Endothelial cell of umbilical vein (primary cell): ENCODE data around the gene RGS11. TPM values are rescaled to one million over a fixed set of nuclear protein-coding genes. Genes with fewer than 3 reads are reported as not detected.

Experiments
- BruUV-seq: library from RNA; stranded (reverse); fragments of 400-500 nt; replicated peaks from 2 replicates; lab custom pipeline; 2021; lab: Mats Ljungman, UMichigan
- CTCF ChIA-PET: fragments of 300-600, 350-600 bp; sonication (Branson Sonifier 250); formaldehyde crosslinking; loops from one replicate; lab custom pipeline; 2021; ENCODE audit warnings: antibody characterized with exemption, inconsistent platforms; lab: Charles Lee
- POLR2A ChIA-PET: fragments of 300-600, 350-600 bp; sonication (Branson Sonifier 250); formaldehyde crosslinking; loops from one replicate; lab custom pipeline; 2021; ENCODE audit warnings: antibody characterized with exemption, inconsistent platforms; lab: Charles Lee
- DNase-seq: peaks from one replicate; pipeline ENCODE4 v3.0.0-alpha.2; 2011; ENCODE audit warnings: low read depth, low spot score
- FAIRE-seq: peaks from 2 replicates; lab custom pipeline; 2011; peaks lifted over from hg19 to GRCh38; lab: Jason Lieb, UNC
- H2AFZ ChIP-seq: 2 replicates; pipeline ENCODE4 v1.6.0; 2012; ENCODE audit warnings: low read depth, low read length, control low read depth, inconsistent platforms
- H3K27ac ChIP-seq: 2 replicates; pipeline ENCODE4 v1.5.1; 2011; ENCODE audit warnings: low read depth, mild to moderate bottlenecking, control low read depth, low read length, moderate library complexity; ENCODE audit not compliant: insufficient read depth
- H3K27me3 ChIP-seq, 2 experiments: 2 replicates each; pipeline versions ENCODE4 v1.6.0 to v1.6.1; 2011; ENCODE audit warnings: low read length in 2 of 2, mixed read lengths in 1 of 2; ENCODE audit not compliant: control insufficient read depth in 2 of 2, insufficient read depth in 2 of 2
- H3K36me3 ChIP-seq, 2 experiments: 2 replicates in 1 of 2; 3 replicates in 1 of 2; pipeline ENCODE4 v1.5.1; 2011; ENCODE audit warnings: low read length in 2 of 2, mild to moderate bottlenecking in 1 of 2, moderate library complexity in 1 of 2; ENCODE audit not compliant: control insufficient read depth in 2 of 2, insufficient read depth in 2 of 2; ENCODE audit errors: extremely low read depth in 1 of 2
- H3K4me1 ChIP-seq: 3 replicates; pipeline ENCODE4 v1.5.1; 2011; ENCODE audit warnings: mild to moderate bottlenecking, low read length; ENCODE audit not compliant: control insufficient read depth, insufficient read depth; ENCODE audit errors: extremely low read depth
- H3K4me2 ChIP-seq: 2 replicates; pipeline ENCODE4 v1.6.1; 2011; ENCODE audit warnings: low read length, control low read depth, mixed read lengths; ENCODE audit not compliant: insufficient read depth
- H3K4me3 ChIP-seq, 3 experiments: fragments of 200-600 bp in 1 of 3; sonication (generic), shearing (Covaris generic) in 1 of 3; replicated peaks in 1 of 3; 2 replicates each; pipeline ENCODE4 v1.5.1; 2011 to 2016; ENCODE audit warnings: control low read depth in 3 of 3, low read length in 3 of 3, mild to moderate bottlenecking in 2 of 3, inconsistent platforms in 1 of 3, low read depth in 1 of 3, moderate library complexity in 1 of 3; ENCODE audit not compliant: insufficient read depth in 1 of 3
- H3K79me2 ChIP-seq: 2 replicates; pipeline ENCODE4 v1.6.0; 2012; ENCODE audit warnings: low read length, inconsistent platforms; ENCODE audit not compliant: control insufficient read depth, insufficient read depth
- H3K9ac ChIP-seq: replicated peaks from 2 replicates; pipeline ENCODE3; 2011; ENCODE audit warnings: low read length, control low read depth; ENCODE audit not compliant: insufficient read depth; ENCODE audit errors: extremely low read depth
- H3K9me1 ChIP-seq: replicated peaks from 3 replicates; pipeline ENCODE4 v1.6.0; 2011; ENCODE audit warnings: mild to moderate bottlenecking, low read length; ENCODE audit not compliant: control insufficient read depth, insufficient read depth; ENCODE audit errors: extremely low read depth
- H3K9me3 ChIP-seq: replicated peaks from 2 replicates; pipeline ENCODE4 v1.5.1; 2012; ENCODE audit warnings: low read length, inconsistent platforms; ENCODE audit not compliant: control insufficient read depth, insufficient read depth
- H4K20me1 ChIP-seq: replicated peaks from 2 replicates; pipeline ENCODE3; 2011; ENCODE audit warnings: mild to moderate bottlenecking, low read length; ENCODE audit not compliant: control insufficient read depth, insufficient read depth; ENCODE audit errors: extremely low read depth
- EZH2 ChIP-seq: IDR thresholded peaks from 2 replicates; pipeline ENCODE4 v1.6.1; 2012; ENCODE audit warnings: borderline replicate concordance, low read depth, mild to moderate bottlenecking, moderate library complexity, low read length, inconsistent platforms; ENCODE audit not compliant: severe bottlenecking
- FOS ChIP-seq: IDR thresholded peaks from 2 replicates; pipeline ENCODE4 v1.6.1; 2011; ENCODE audit warnings: mild to moderate bottlenecking, low read length, moderate library complexity, borderline replicate concordance; ENCODE audit not compliant: insufficient read depth
- GATA2 ChIP-seq: IDR thresholded peaks from 2 replicates; pipeline ENCODE4 v1.7.0; 2011; ENCODE audit warnings: low read depth, mild to moderate bottlenecking, moderate library complexity, mixed read lengths, low read length; ENCODE audit not compliant: insufficient read length, insufficient read depth
- JUN ChIP-seq: IDR thresholded peaks from 2 replicates; pipeline ENCODE4 v1.6.1; 2011; ENCODE audit warnings: borderline replicate concordance, low read depth; ENCODE audit not compliant: insufficient read length, insufficient read depth
- POLR2A ChIP-seq: IDR thresholded peaks from 2 replicates; pipeline ENCODE4 v1.6.1; 2012; ENCODE audit warnings: low read depth, mild to moderate bottlenecking, control low read depth, low read length
- POLR2AphosphoS5 ChIP-seq: IDR thresholded peaks from 2 replicates; pipeline ENCODE4 v1.6.1; 2012; ENCODE audit warnings: low read depth, mild to moderate bottlenecking, control low read depth, low read length, moderate library complexity; ENCODE audit not compliant: insufficient read depth
- dilution Hi-C: fragments of 300-500 bp; cut with MboI; formaldehyde crosslinking; loops from one replicate; pipeline ENCODE4 v1.15.0; 2019; ENCODE audit warnings: low sequenced_read_pairs; ENCODE audit not compliant: extremely low pct_ligation_motif_present
- intact Hi-C: fragments of 100-400 bp; cut with micrococcal nuclease; formaldehyde crosslinking; loops from one replicate; pipeline ENCODE4 v1.10.0; 2022
- polyA plus RNA-seq, 4 experiments: library from polyadenylated mRNA; depleted of rRNA in 3 of 4; stranded (reverse) in 3 of 4; unstranded in 1 of 4; fragments of >200 nt; gene quantifications; 2 replicates each; pipeline versions ENCODE4 v1.2.1 to v1.2.3, GENCODE V29; 2011 to 2012; ENCODE audit warnings: missing spikeins in 1 of 4
- total RNA-seq: library from RNA; stranded (reverse); gene quantifications from 2 replicates; pipeline ENCODE4 v1.2.3, GENCODE V29; 2021
- TF ChIP-seq, protein P1 (sequence below), 2 donors: IDR thresholded peaks; 1 replicate in 1 of 2; 2 replicates in 1 of 2; pipeline ENCODE4 v1.5.1; 2011; ENCODE audit warnings: low read length in 2 of 2, mild to moderate bottlenecking in 2 of 2, moderate library complexity in 2 of 2, control low read depth in 1 of 2, inconsistent platforms in 1 of 2, low read depth in 1 of 2; ENCODE audit not compliant: insufficient read depth in 1 of 2; ENCODE audit errors: extremely low read depth in 1 of 2
- TF ChIP-seq, protein P2 (sequence below): IDR thresholded peaks from 2 replicates; pipeline ENCODE4 v1.6.1; 2011; ENCODE audit not compliant: insufficient read depth, insufficient read length

Gene RGS11
- total and polyA plus RNA-seq, 2 donors (not counting 3 experiments of a cell fraction or from before 2014, with no cell fraction given) = 3.0 to 4.9 TPM

DNA sequence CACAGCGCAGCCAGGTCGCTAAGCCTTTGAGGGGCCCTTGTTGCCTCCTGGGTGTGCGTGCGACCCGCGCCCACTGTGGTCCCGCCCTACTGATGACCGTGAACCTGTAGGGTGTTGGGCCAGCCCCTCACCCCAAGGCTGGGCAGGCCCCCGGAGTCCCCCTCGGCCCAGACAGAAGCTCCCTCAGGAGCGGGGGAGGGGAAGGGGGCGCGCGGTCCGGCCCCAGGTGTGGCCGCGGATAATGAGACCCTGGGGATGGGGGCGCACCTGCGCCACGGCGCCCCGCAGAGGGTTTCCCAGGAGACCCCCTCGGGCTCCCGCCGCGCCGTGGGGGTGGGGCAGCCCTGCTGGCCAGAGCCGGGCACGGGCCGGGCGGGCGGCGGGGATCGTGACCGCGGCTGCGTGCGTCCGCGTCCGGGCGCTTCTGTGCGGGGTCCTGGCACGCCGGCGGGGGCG is 4.3 kb upstream of the RGS11 start:
- intact Hi-C loops = no loop called here
- Histone ChIP-seq H3K9me1 (no peaks in the 10 kb centered on the region), H3K79me2 (no peaks in the 10 kb centered on the region), H2AFZ (no peak overlapping the region), H4K20me1 (no peaks in the 10 kb centered on the region), H3K27me3 (peaks cover 4% of the 10 kb centered on the region in 2 experiments), H3K27ac (no peak overlapping the region), H3K4me1 (peaks cover 3% of the 10 kb centered on the region), H3K9ac (no peak overlapping the region), H3K36me3 (no peaks in the 10 kb centered on the region), H3K9me3 (no peaks in the 10 kb centered on the region), H3K4me3 (peak overlapping the region in 1 of 3 experiments; percentile 24), H3K4me2 (no peak overlapping the region)
- BruUV-seq = no TSS peak
- ChIA-PET CTCF (interaction anchor here (1.0 kb wide), 1 partner anchor 72 kb away, joined by 4 read pairs; the partner anchor contains the start of gene AXIN1), POLR2A (no interaction called here)
- FAIRE-seq (no peak), DNase-seq (no peak)
- dilution Hi-C loops = no loop called here
- no peak for TF ChIP-seq JUN

DNA sequence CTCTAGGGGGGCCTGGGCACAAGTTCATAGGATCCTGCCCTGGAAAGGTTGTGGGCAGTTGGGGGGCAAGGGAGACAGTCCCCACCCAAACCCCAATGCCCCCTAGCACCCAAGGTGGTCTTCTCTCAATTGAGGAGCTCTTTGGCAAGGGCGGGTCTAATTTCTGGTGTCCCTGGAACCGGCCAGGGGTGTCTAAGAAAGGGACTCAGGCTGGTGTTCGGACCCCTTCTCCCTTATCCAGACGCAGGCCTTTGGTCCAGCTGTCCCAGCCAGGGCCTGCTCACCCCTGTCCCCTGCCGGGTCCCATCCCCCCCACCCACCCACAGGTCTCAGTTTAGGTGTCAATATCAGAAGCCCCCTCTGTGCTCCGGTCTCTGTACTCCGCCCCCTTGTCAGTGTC is 3.8 kb upstream of the RGS11 start:
- DNase-seq (no peak), FAIRE-seq (no peak)
- Histone ChIP-seq H3K79me2 (no peaks in the 10 kb centered on the region), H3K9ac (no peak overlapping the region), H3K9me3 (no peaks in the 10 kb centered on the region), H3K9me1 (no peaks in the 10 kb centered on the region), H2AFZ (no peak overlapping the region), H3K4me3 (no peak overlapping the region), H3K4me1 (peaks cover 3% of the 10 kb centered on the region), H3K27me3 (peaks cover 4% of the 10 kb centered on the region in 2 experiments), H3K36me3 (no peaks in the 10 kb centered on the region), H4K20me1 (no peaks in the 10 kb centered on the region), H3K27ac (no peak overlapping the region), H3K4me2 (no peak overlapping the region)
- TF ChIP-seq, protein P1, sequence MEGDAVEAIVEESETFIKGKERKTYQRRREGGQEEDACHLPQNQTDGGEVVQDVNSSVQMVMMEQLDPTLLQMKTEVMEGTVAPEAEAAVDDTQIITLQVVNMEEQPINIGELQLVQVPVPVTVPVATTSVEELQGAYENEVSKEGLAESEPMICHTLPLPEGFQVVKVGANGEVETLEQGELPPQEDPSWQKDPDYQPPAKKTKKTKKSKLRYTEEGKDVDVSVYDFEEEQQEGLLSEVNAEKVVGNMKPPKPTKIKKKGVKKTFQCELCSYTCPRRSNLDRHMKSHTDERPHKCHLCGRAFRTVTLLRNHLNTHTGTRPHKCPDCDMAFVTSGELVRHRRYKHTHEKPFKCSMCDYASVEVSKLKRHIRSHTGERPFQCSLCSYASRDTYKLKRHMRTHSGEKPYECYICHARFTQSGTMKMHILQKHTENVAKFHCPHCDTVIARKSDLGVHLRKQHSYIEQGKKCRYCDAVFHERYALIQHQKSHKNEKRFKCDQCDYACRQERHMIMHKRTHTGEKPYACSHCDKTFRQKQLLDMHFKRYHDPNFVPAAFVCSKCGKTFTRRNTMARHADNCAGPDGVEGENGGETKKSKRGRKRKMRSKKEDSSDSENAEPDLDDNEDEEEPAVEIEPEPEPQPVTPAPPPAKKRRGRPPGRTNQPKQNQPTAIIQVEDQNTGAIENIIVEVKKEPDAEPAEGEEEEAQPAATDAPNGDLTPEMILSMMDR (IDR thresholded peaks at IDR 0.05; ENCODE audit: extremely low read depth in 1 of 2, insufficient read depth in 1 of 2, low read depth in 1 of 2, low read length in 2 of 2) = no peak
- TF ChIP-seq EZH2 = no peak
- no peak for TF ChIP-seq POLR2AphosphoS5
- TF ChIP-seq, protein P2, sequence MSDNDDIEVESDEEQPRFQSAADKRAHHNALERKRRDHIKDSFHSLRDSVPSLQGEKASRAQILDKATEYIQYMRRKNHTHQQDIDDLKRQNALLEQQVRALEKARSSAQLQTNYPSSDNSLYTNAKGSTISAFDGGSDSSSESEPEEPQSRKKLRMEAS = no peak
- no peak for TF ChIP-seq GATA2
- TF ChIP-seq FOS = no peak
- no peak for TF ChIP-seq JUN
- TF ChIP-seq POLR2A = no peak
- intact Hi-C loops = no loop called here
- POLR2A ChIA-PET = no interaction called here
- BruUV-seq = no TSS peak
- CTCF ChIA-PET = no interaction called here
- dilution Hi-C loops = no loop called here
